Measurements from ENCODE around the gene SUOX. TPM values are rescaled to one million over a fixed set of nuclear protein-coding genes. Genes with fewer than 3 reads are reported as not detected.
"Not testable (repeated sequence)": the region's sequence is repeated elsewhere in the genome, so short reads cannot be mapped to it uniquely, and the experiment has no call there.

SUOX gene
- total RNA-seq, 4 donors from 2014 or later = 18.7 to 25.6 (median 22.9) TPM

DNA sequence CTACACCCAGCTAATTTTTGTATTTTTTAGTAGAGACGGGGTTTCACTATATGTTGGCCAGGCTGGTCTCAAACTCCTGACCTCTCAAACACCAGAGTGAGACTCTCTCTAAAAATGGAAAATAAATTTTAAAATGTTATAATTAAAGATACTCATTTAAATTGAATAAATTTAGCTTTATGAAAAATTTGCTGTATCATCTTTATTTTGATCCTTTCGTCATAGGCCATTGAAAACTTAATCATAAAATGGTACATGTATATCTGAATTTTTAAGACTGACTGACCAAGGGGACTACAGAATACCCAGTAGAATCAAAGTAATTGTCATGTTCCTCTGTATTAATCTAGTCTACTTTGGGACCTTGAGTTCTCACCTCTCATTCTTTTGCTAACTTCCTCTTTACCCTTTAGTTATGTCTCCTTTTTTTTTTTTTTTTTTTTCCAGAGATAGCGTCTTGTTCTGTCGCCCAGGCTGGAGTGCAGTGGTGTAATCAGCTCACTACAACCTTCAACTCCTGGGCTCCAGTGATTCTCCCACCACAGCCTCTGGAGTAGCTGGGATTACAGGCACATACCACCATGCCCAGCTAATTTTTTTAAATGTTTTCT, 13.7 kb upstream of the SUOX start:
- Histone ChIP-seq H3K9me3 (no peaks in the 10 kb centered on the region), H3K4me1 (no peaks in the 10 kb centered on the region), H3K27me3 (no peaks in the 10 kb centered on the region), H3K4me3 (no peak overlapping the region), H3K36me3 (peaks cover 65% of the 10 kb centered on the region), H3K27ac (no peak overlapping the region)
- TF ChIP-seq EP300 (IDR thresholded peaks at IDR 0.05) (no peak), POLR2AphosphoS5 (IDR thresholded peaks at IDR 0.05) (no peak), POLR2A (IDR thresholded peaks at IDR 0.05) (no peak)
- TF ChIP-seq, protein P1, sequence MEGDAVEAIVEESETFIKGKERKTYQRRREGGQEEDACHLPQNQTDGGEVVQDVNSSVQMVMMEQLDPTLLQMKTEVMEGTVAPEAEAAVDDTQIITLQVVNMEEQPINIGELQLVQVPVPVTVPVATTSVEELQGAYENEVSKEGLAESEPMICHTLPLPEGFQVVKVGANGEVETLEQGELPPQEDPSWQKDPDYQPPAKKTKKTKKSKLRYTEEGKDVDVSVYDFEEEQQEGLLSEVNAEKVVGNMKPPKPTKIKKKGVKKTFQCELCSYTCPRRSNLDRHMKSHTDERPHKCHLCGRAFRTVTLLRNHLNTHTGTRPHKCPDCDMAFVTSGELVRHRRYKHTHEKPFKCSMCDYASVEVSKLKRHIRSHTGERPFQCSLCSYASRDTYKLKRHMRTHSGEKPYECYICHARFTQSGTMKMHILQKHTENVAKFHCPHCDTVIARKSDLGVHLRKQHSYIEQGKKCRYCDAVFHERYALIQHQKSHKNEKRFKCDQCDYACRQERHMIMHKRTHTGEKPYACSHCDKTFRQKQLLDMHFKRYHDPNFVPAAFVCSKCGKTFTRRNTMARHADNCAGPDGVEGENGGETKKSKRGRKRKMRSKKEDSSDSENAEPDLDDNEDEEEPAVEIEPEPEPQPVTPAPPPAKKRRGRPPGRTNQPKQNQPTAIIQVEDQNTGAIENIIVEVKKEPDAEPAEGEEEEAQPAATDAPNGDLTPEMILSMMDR (IDR thresholded peaks at IDR 0.05) = no peak
- no peak for DNase-seq (ENCODE audit: low spot score in 2 of 2)
- WGBS = 90% methylated on average over 4 of the region's 4 CpGs

DNA sequence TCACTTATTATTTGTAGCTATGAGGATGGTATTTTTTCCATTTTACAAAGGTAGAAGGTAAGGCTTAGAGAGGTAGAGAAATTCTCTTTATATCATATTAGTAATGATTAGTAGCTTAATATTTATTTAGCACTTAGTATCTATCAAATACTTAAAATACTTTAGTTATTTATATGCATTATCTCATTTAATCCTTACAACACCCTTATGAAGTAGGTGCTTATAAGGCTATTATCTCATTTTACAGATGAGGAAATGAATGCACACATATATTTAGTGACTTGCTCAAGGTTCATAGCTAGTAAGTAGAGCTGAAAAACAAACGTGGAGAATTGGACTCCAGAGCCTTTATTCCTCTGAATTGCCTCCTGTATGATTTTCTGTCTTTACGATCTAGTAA, 12.2 kb upstream of the SUOX start:
- Histone ChIP-seq H3K4me1 (no peaks in the 10 kb centered on the region), H3K36me3 (peaks cover 78% of the 10 kb centered on the region), H3K4me3 (no peak overlapping the region), H3K9me3 (no peaks in the 10 kb centered on the region), H3K27ac (no peak overlapping the region), H3K27me3 (no peaks in the 10 kb centered on the region)
- TF ChIP-seq EP300 (IDR thresholded peaks at IDR 0.05) = no peak
- TF ChIP-seq POLR2A (IDR thresholded peaks at IDR 0.05) = no peak
- DNase-seq (ENCODE audit: low spot score in 2 of 2) = no peak
- 79% methylated on average over 2 of the region's 2 CpGs for WGBS

DNA sequence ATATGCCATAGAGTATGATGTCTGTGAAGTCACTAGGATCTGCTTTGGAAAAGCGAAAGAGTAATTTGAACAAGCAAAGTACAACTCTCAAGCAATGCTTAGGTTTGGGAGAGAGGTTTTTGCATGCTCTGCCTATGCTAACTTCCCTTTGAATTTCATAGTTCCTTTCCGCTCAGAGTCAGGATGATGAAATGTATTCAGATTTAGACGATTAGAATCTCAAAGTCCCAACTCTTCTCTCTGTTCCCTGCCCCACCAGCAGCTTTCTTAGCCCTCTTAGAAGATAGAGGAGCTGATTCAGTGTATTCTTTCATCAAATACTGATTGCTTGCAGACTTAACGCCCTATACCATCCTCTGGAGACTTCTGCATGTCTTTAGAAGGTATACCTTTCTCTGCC, 11.7 kb upstream of the SUOX start:
- peaks cover 81% of the 10 kb centered on the region for H3K36me3 ChIP-seq
- H3K4me1 ChIP-seq = no peaks in the 10 kb centered on the region
- WGBS = 85% methylated on average over 4 of the region's 4 CpGs

DNA sequence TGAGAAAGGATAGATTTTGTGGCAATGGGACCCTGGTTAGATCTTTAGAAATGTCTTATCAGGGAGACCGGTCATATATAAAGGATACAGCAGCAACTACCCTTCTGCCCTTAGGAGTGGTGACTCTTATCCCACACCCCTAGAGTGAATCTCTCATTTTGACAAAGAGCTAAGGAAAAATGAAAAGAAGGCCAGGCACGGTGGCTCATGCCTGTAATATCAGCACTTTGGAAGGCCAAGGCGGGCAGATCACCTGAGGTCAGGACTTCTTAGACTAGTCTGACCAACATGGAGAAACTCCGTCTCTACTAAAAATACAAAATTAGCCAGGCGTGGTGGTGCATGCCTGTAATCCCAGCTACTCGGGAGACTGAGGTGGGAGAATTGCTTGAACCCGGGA, 11.1 kb upstream of the SUOX start:
- H3K4me1 ChIP-seq; H3K9me3 ChIP-seq; DNase-seq (ENCODE audit: low spot score in 2 of 2); H3K4me3 ChIP-seq; H3K27ac ChIP-seq; H3K27me3 ChIP-seq: not testable (repeated sequence)
- WGBS = 91% methylated on average over 7 of the region's 7 CpGs
- H3K36me3 ChIP-seq = peaks cover 81% of the 10 kb centered on the region

More for the DNA sequence above, 11.7 kb upstream of the SUOX start:
- Histone ChIP-seq H3K4me3 (no peak overlapping the region), H3K27me3 (no peaks in the 10 kb centered on the region), H3K9me3 (no peaks in the 10 kb centered on the region), H3K27ac (no peak overlapping the region)
- DNase-seq (ENCODE audit: low spot score in 2 of 2) = no peak
- TF ChIP-seq POLR2AphosphoS5 (IDR thresholded peaks at IDR 0.05) = no peak
- TF ChIP-seq, protein P1 (IDR thresholded peaks at IDR 0.05) = no peak
- no peak for TF ChIP-seq POLR2A (IDR thresholded peaks at IDR 0.05)
- TF ChIP-seq EP300 (IDR thresholded peaks at IDR 0.05) = no peak

DNA sequence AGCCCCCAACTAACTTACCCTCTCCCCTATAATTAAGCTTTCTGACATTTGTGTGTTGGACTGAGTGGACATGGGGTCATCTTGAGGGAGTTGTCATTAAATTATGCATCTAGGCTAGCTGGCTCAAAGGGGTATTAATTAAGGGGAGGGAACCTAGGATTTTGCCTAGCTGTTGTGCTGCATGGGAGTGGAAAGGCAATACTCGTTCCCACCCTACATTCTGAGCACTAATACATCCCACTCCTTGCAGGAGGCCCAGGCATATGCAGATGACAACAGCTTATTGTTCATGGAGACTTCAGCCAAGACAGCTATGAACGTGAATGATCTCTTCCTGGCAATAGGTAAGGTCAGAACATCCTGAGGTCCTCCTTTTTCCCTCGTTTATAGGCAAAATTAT, 6.0 kb upstream of the SUOX start:
- peaks cover 76% of the 10 kb centered on the region for H3K36me3 ChIP-seq
- no peak overlapping the region for H3K4me3 ChIP-seq
- TF ChIP-seq, protein P1 (IDR thresholded peaks at IDR 0.05) = no peak
- no peak for TF ChIP-seq POLR2AphosphoS5 (IDR thresholded peaks at IDR 0.05)
- no peak for TF ChIP-seq EP300 (IDR thresholded peaks at IDR 0.05)
- no peak for TF ChIP-seq POLR2A (IDR thresholded peaks at IDR 0.05)
- DNase-seq (ENCODE audit: low spot score in 2 of 2) = no peak
- 95% methylated on average over 3 of the region's 3 CpGs for WGBS
- H3K4me1 ChIP-seq = peaks cover 1% of the 10 kb centered on the region
- H3K27ac ChIP-seq = no peak overlapping the region
- no peaks in the 10 kb centered on the region for H3K9me3 ChIP-seq
- no peaks in the 10 kb centered on the region for H3K27me3 ChIP-seq

DNA sequence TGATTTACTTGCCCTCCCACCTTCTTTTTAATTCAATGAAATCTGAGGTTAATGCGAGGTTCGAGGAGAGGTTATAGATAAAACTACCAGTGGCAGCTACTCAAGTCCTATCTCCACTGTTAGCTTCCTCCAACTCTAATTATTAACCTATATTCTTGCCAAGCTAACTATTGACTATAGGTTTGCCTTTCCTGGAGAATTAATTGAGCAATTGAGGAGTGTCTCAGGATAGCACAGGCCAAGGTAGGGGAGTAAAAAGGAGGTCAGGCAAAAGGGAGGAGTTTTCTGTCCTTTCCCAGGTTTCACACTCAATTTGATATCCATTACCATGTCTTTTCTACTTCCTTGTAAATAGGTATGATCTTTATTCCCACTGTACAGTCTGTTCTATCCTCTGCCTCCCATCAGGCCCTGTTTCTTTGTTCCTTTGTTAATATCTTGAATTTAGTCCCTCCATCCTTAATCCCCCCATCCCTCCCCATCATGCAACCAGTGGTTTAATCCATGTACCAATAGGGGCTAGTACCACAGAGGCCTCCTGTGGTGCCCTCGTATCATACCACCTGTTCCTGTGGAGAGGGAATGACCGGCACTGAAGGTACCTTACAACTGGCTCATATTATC, 3.7 kb upstream of the SUOX start:
- 83% methylated on average over 4 of the region's 4 CpGs for WGBS
- Histone ChIP-seq H3K9me3 (no peaks in the 10 kb centered on the region), H3K27me3 (no peaks in the 10 kb centered on the region), H3K4me1 (peaks cover 15% of the 10 kb centered on the region), H3K4me3 (no peak overlapping the region), H3K27ac (no peak overlapping the region), H3K36me3 (peaks cover 61% of the 10 kb centered on the region)
- TF ChIP-seq EP300 (IDR thresholded peaks at IDR 0.05) = no peak
- TF ChIP-seq, protein P1 (IDR thresholded peaks at IDR 0.05) = no peak
- no peak for TF ChIP-seq POLR2AphosphoS5 (IDR thresholded peaks at IDR 0.05)
- no peak for TF ChIP-seq POLR2A (IDR thresholded peaks at IDR 0.05)
- DNase-seq (ENCODE audit: low spot score in 2 of 2) = no peak
